ENCODE results near the gene ZNF708. TPM values are rescaled to one million over a fixed set of nuclear protein-coding genes. Genes with fewer than 3 reads are reported as not detected.
"Not testable (repeated sequence)": the region's sequence is repeated elsewhere in the genome, so short reads cannot be mapped to it uniquely, and the experiment has no call there.

ZNF708 gene
- polyA plus RNA-seq, 1 donor from 2014 or later: 30.9 TPM

DNA sequence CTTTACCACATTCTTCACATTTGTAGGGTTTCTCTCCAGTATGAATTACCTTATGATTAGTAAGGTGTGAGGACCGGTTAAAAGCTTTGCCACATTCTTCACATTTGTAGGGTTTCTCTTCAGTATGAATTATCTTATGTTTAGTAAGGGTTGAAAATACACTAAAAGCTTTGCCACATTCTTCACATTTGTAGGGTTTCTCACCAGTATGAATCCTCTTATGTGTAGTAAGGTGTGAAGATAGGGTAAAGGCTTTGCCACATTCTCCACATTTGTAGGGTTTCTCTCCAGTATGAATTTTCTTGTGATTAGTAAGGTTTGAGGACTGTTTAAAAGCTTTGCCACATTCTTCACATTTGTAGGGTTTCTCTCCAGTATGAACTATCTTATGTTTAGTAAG lies 35.4 kb downstream of the ZNF708 start:
- not testable (repeated sequence) for H3K9ac ChIP-seq (ENCODE audit: low read length); H3K27ac ChIP-seq (ENCODE audit: low read length); H3K9me2 ChIP-seq (ENCODE audit: insufficient read depth, low read length); H3K27me3 ChIP-seq (ENCODE audit: insufficient read depth, low read depth, low read length); H3K79me2 ChIP-seq (replicated peaks; ENCODE audit: insufficient read depth, low read length); H2AFZ ChIP-seq (ENCODE audit: low read depth, low read length); H3K9me3 ChIP-seq (ENCODE audit: low read length); H4K20me1 ChIP-seq (ENCODE audit: insufficient read depth); H3K4me2 ChIP-seq (ENCODE audit: low read length); H3F3A ChIP-seq (ENCODE audit: insufficient read depth, low read length, poor library complexity, severe bottlenecking); H3K4me3 ChIP-seq (ENCODE audit: low read length)
- peaks cover 10% of the 10 kb centered on the region for H3K36me3 ChIP-seq (ENCODE audit: insufficient read depth, low read length)

DNA sequence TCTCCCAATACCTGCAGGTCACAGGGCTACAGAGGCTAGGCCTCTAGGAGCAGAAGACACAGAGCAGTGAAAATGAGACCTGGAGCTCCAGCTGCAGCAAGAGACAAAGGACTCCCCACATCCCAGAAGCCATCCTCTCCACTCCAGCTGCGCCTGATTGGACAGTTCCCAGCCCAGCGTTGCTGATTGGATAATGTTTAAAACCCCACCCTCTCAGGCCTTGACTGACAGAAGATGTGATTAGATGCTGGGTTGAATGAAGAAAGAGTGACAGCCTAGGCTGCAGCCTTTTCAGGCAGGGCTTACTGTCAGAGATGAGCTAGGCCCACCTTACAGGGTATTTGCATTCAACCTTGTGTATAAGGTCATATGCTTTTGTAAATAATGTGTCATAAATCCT lies 59.4 kb downstream of the ZNF708 start:
- Histone ChIP-seq H3F3A (ENCODE audit: insufficient read depth, low read length, poor library complexity, severe bottlenecking) (no peaks in the 10 kb centered on the region), H3K9ac (ENCODE audit: low read length) (no peak overlapping the region), H3K4me2 (ENCODE audit: low read length) (no peak overlapping the region), H3K27ac (ENCODE audit: low read length) (no peak overlapping the region), H3K9me2 (ENCODE audit: insufficient read depth, low read length) (no peaks in the 10 kb centered on the region), H3K9me3 (ENCODE audit: low read length) (no peaks in the 10 kb centered on the region), H3K36me3 (ENCODE audit: insufficient read depth, low read length) (no peaks in the 10 kb centered on the region), H3K27me3 (ENCODE audit: insufficient read depth, low read depth, low read length) (no peaks in the 10 kb centered on the region), H3K4me3 (ENCODE audit: low read length) (peak overlapping the region; percentile 33), H2AFZ (ENCODE audit: low read depth, low read length) (no peak overlapping the region), H4K20me1 (ENCODE audit: insufficient read depth) (no peaks in the 10 kb centered on the region), H3K79me2 (replicated peaks; ENCODE audit: insufficient read depth, low read length) (no peaks in the 10 kb centered on the region)
- no peak for TF ChIP-seq EZH2 (IDR thresholded peaks at IDR 0.05; ENCODE audit: borderline replicate concordance, insufficient read depth, low read length, poor library complexity, severe bottlenecking)
- TF ChIP-seq, protein P1, sequence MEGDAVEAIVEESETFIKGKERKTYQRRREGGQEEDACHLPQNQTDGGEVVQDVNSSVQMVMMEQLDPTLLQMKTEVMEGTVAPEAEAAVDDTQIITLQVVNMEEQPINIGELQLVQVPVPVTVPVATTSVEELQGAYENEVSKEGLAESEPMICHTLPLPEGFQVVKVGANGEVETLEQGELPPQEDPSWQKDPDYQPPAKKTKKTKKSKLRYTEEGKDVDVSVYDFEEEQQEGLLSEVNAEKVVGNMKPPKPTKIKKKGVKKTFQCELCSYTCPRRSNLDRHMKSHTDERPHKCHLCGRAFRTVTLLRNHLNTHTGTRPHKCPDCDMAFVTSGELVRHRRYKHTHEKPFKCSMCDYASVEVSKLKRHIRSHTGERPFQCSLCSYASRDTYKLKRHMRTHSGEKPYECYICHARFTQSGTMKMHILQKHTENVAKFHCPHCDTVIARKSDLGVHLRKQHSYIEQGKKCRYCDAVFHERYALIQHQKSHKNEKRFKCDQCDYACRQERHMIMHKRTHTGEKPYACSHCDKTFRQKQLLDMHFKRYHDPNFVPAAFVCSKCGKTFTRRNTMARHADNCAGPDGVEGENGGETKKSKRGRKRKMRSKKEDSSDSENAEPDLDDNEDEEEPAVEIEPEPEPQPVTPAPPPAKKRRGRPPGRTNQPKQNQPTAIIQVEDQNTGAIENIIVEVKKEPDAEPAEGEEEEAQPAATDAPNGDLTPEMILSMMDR (IDR thresholded peaks at IDR 0.05; ENCODE audit: poor library complexity, severe bottlenecking): no peak
- TF ChIP-seq MXI1 (conservative IDR thresholded peaks at IDR 0.05; ENCODE audit: poor library complexity, severe bottlenecking): no peak
- TF ChIP-seq TAF1 (IDR thresholded peaks at IDR 0.05; ENCODE audit: low read depth): no peak
- no peak for TF ChIP-seq EP300 (conservative IDR thresholded peaks at IDR 0.05; ENCODE audit: poor library complexity, severe bottlenecking)
- no peak for TF ChIP-seq POLR2AphosphoS5 (IDR thresholded peaks at IDR 0.05)
- no peak for TF ChIP-seq REST (IDR thresholded peaks at IDR 0.05; ENCODE audit: borderline replicate concordance)

DNA sequence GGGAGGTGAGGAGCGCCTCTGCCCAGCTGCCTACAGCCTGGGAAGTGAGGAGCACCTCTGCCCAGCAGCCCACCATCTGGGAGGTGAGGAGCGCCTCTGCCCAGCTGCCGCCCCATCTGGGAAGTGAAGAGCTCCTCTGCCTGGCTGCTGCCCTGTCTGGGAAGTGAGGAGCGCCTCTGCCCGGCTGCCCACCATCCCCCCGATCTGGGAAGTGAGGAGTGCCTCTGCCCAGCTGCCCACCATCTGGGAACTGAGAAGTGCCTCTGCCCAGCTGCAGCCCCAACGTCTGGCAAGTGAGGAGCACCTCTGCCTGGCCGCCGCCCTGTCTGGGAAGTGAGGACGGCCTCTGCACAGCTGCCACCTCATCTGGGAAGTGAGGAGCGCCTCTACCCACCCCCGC lies 64.3 kb downstream of the ZNF708 start:
- Histone ChIP-seq H3K79me2 (replicated peaks; ENCODE audit: insufficient read depth, low read length) (no peaks in the 10 kb centered on the region), H3K9ac (ENCODE audit: low read length) (no peak overlapping the region), H3K4me2 (ENCODE audit: low read length) (no peak overlapping the region), H3K27ac (ENCODE audit: low read length) (no peak overlapping the region), H3F3A (ENCODE audit: insufficient read depth, low read length, poor library complexity, severe bottlenecking) (no peaks in the 10 kb centered on the region), H3K36me3 (ENCODE audit: insufficient read depth, low read length) (no peaks in the 10 kb centered on the region), H4K20me1 (ENCODE audit: insufficient read depth) (no peaks in the 10 kb centered on the region), H3K27me3 (ENCODE audit: insufficient read depth, low read depth, low read length) (no peaks in the 10 kb centered on the region), H3K9me2 (ENCODE audit: insufficient read depth, low read length) (no peaks in the 10 kb centered on the region), H2AFZ (ENCODE audit: low read depth, low read length) (no peak overlapping the region), H3K9me3 (ENCODE audit: low read length) (no peaks in the 10 kb centered on the region), H3K4me3 (ENCODE audit: low read length) (no peak overlapping the region)
- TF ChIP-seq EP300 (conservative IDR thresholded peaks at IDR 0.05; ENCODE audit: poor library complexity, severe bottlenecking) (no peak), SMC3 (conservative IDR thresholded peaks at IDR 0.05; ENCODE audit: poor library complexity) (no peak), REST (IDR thresholded peaks at IDR 0.05; ENCODE audit: borderline replicate concordance) (no peak), TAF1 (IDR thresholded peaks at IDR 0.05; ENCODE audit: low read depth) (no peak)
